IMR-90 (cell line): ENCODE measurements around the gene CBX8. TPM values are rescaled to one million over a fixed set of nuclear protein-coding genes. Genes with fewer than 3 reads are reported as not detected.
A peak's percentile ranks its signal among the peaks of the same experiment; 100 is the strongest.

Experiments
- ATAC-seq: fragments of 200-7000 bp; cut with Tn5 transposase; 2 replicates; pipeline ENCODE4 v1.9.1; 2020; ENCODE audit warnings: low read depth, mild to moderate bottlenecking, moderate library complexity
- BruUV-seq: library from RNA; stranded (reverse); fragments of 400-500 nt; replicated peaks from 2 replicates; lab custom pipeline; 2021; lab: Mats Ljungman, UMichigan
- CTCF ChIA-PET: fragments of 300-600 bp; formaldehyde crosslinking; extraction: SDS; loops from one replicate; lab custom pipeline; 2021; ENCODE audit warnings: antibody characterized with exemption; lab: Yijun Ruan, JAX
- POLR2A ChIA-PET: fragments of 300-600 bp; sonication (Branson Sonifier 250); formaldehyde crosslinking; loops from one replicate; lab custom pipeline; 2022; ENCODE audit warnings: antibody characterized with exemption; ENCODE audit not compliant: unreplicated experiment; lab: Charles Lee
- DNase-seq: peaks from one replicate; pipeline ENCODE4 v3.0.0; 2013
- H2AFZ ChIP-seq: replicated peaks from 2 replicates; pipeline ENCODE3; 2013; ENCODE audit warnings: low read length, mild to moderate bottlenecking; ENCODE audit not compliant: poor library complexity
- H2AK5ac ChIP-seq: 2 replicates; pipeline ENCODE4 v1.6.1; 2013; ENCODE audit warnings: low read depth, low read length, inconsistent platforms
- H2AK9ac ChIP-seq: replicated peaks from 2 replicates; pipeline ENCODE3; 2013; ENCODE audit warnings: mild to moderate bottlenecking, low read depth, low read length, moderate library complexity; ENCODE audit not compliant: poor library complexity
- H2BK120ac ChIP-seq: 2 replicates; pipeline ENCODE4 v1.6.1; 2013; ENCODE audit warnings: low read depth, low read length, inconsistent platforms
- H2BK15ac ChIP-seq: 3 replicates; pipeline ENCODE4 v1.6.1; 2013; ENCODE audit warnings: low read depth, low read length, inconsistent platforms
- H2BK20ac ChIP-seq: 2 replicates; pipeline ENCODE4 v1.6.1; 2013; ENCODE audit warnings: low read depth, mild to moderate bottlenecking, inconsistent platforms, low read length, moderate library complexity
- H2BK5ac ChIP-seq: 2 replicates; pipeline ENCODE4 v1.6.1; 2013; ENCODE audit warnings: mild to moderate bottlenecking, low read depth, low read length, inconsistent platforms; ENCODE audit not compliant: poor library complexity, severe bottlenecking
- H3K14ac ChIP-seq: replicated peaks from 2 replicates; pipeline ENCODE4 v1.6.1; 2013; ENCODE audit warnings: low read depth, low read length, inconsistent platforms
- H3K18ac ChIP-seq: 2 replicates; pipeline ENCODE4 v1.6.1; 2013; ENCODE audit warnings: low read depth, low read length, control low read depth
- H3K23ac ChIP-seq: 2 replicates; pipeline ENCODE4 v1.6.1; 2013; ENCODE audit warnings: low read depth, low read length, inconsistent platforms
- H3K27ac ChIP-seq: 2 replicates; pipeline ENCODE4 v1.5.1; 2013; ENCODE audit warnings: mild to moderate bottlenecking, control low read depth, low read length; ENCODE audit not compliant: insufficient read depth
- H3K27me3 ChIP-seq: 2 replicates; pipeline ENCODE4 v1.6.1; 2013; ENCODE audit warnings: low read length; ENCODE audit not compliant: control insufficient read depth, insufficient read depth
- H3K36me3 ChIP-seq: 2 replicates; pipeline ENCODE4 v1.6.1; 2013; ENCODE audit warnings: low read length, mixed read lengths; ENCODE audit not compliant: control insufficient read depth, insufficient read depth
- H3K4ac ChIP-seq: 2 replicates; pipeline ENCODE4 v1.6.1; 2013; ENCODE audit warnings: low read depth, low read length, inconsistent platforms
- H3K4me1 ChIP-seq: 2 replicates; pipeline ENCODE4 v1.6.1; 2013; ENCODE audit warnings: low read length, mixed read lengths; ENCODE audit not compliant: control insufficient read depth, insufficient read depth
- H3K4me2 ChIP-seq: 2 replicates; pipeline ENCODE4 v1.6.1; 2013; ENCODE audit warnings: low read depth, mild to moderate bottlenecking, control low read depth, low read length, moderate library complexity
- H3K4me3 ChIP-seq: 2 replicates; pipeline ENCODE4 v1.5.1; 2013; ENCODE audit warnings: low read depth, mild to moderate bottlenecking, control low read depth, low read length, moderate library complexity; ENCODE audit not compliant: insufficient read depth
- H3K56ac ChIP-seq: 2 replicates; pipeline ENCODE4 v1.6.1; 2013; ENCODE audit warnings: low read length, inconsistent platforms; ENCODE audit not compliant: insufficient read depth; ENCODE audit errors: extremely low read depth
- H3K79me1 ChIP-seq, 2 experiments: 2 replicates each; pipeline ENCODE4 v1.6.1; 2013; ENCODE audit warnings: low read length in 2 of 2, inconsistent platforms in 1 of 2, low read depth in 1 of 2
- H3K9ac ChIP-seq: 2 replicates; pipeline ENCODE4 v1.6.1; 2013; ENCODE audit warnings: low read depth, low read length, control low read depth
- H3K9me1 ChIP-seq: 2 replicates; pipeline ENCODE4 v1.6.1; 2013; ENCODE audit warnings: low read length, inconsistent platforms; ENCODE audit not compliant: insufficient read depth
- H3K9me3 ChIP-seq: 2 replicates; pipeline ENCODE4 v1.6.1; 2013; ENCODE audit warnings: low read length; ENCODE audit not compliant: control insufficient read depth, insufficient read depth
- H4K20me1 ChIP-seq: 2 replicates; pipeline ENCODE4 v1.6.1; 2013; ENCODE audit warnings: low read length, inconsistent platforms; ENCODE audit not compliant: insufficient read depth
- H4K5ac ChIP-seq: 2 replicates; pipeline ENCODE4 v1.6.1; 2013; ENCODE audit warnings: mild to moderate bottlenecking, low read depth, low read length, control low read depth
- H4K8ac ChIP-seq, 2 experiments: 2 replicates each; pipeline ENCODE4 v1.6.1; 2013; ENCODE audit warnings: low read depth in 2 of 2, low read length in 2 of 2, control low read depth in 1 of 2, inconsistent platforms in 1 of 2
- H4K91ac ChIP-seq: 2 replicates; pipeline ENCODE4 v1.6.1; 2013; ENCODE audit warnings: low read depth, low read length, inconsistent platforms; ENCODE audit not compliant: insufficient read depth
- FOS ChIP-seq: fragments of 150-350 bp; IDR thresholded peaks from 2 replicates; pipeline ENCODE4 v1.6.1; 2016; ENCODE audit warnings: low read depth, low read length
- MAFK ChIP-seq: IDR thresholded peaks from 2 replicates; pipeline ENCODE4 v1.6.1; 2012; ENCODE audit warnings: low read depth, low read length, improper control_type of control experiment
- RFX5 ChIP-seq: IDR thresholded peaks from 2 replicates; pipeline ENCODE4 v1.8.0; 2012; ENCODE audit warnings: low read depth, mild to moderate bottlenecking, low read length, moderate library complexity
- USF2 ChIP-seq: fragments of 150-350 bp; IDR thresholded peaks from 2 replicates; pipeline ENCODE4 v1.6.1; 2017; ENCODE audit warnings: mild to moderate bottlenecking, antibody characterized with exemption, low read length, low read depth
- WGBS, 2 experiments: methylation state at CpG; one replicate each; pipeline versions ENCODE4 v1.1.5 to v1.1.7; 2013; ENCODE audit warnings: missing lambda C conversion rate in 2 of 2; ENCODE audit not compliant: insufficient read length in 1 of 2; ENCODE audit errors: extremely low coverage in 2 of 2; 5-methylcytosine and 5-hydroxymethylcytosine counted together
- dilution Hi-C: fragments of 300-500 bp; cut with HindIII; formaldehyde crosslinking; loops from one replicate; pipeline ENCODE4 v1.14.3; 2018; ENCODE audit warnings: low sequenced_read_pairs; ENCODE audit not compliant: unreplicated experiment
- in situ Hi-C: fragments of 300-500 bp; cut with MboI; formaldehyde crosslinking; loops from 3 replicates; pipeline ENCODE4 v1.14.3; 2019; ENCODE audit warnings: low sequenced_read_pairs, inconsistent platforms, mixed read lengths
- intact Hi-C: fragments of 100-400 bp; cut with micrococcal nuclease; formaldehyde crosslinking; loops from 2 replicates; pipeline ENCODE4 v1.10.0; 2022
- polyA plus RNA-seq, 3 experiments: library from polyadenylated mRNA; depleted of rRNA; stranded (reverse); fragments of >200 nt; gene quantifications; 2 replicates each; pipeline ENCODE4 v1.2.3, GENCODE V29; 2012; ENCODE audit warnings: low replicate concordance in 1 of 3
- total RNA-seq: library from RNA; depleted of rRNA; stranded (reverse); fragments of >200 nt; gene quantifications from 2 replicates; pipeline ENCODE4 v1.2.3, GENCODE V29; 2012

The CBX8 gene
- total and polyA plus RNA-seq, 2 of the 4 experiments (the other 2 are of a cell fraction), result 3.2 to 5.4 TPM

- no peak for TF ChIP-seq MAFK
Observed at GRCh38 chr17:79799174-79799537, 2.3 kb upstream of the CBX8 start (continued).

- H2BK15ac ChIP-seq, result no peak overlapping the region
- no peak overlapping the region for H4K5ac ChIP-seq
- 0 out of 2 replicates have a peak overlapping the region, but pooled peaks have one; percentile 38 for H3K23ac ChIP-seq
- no peak overlapping the region for H2BK5ac ChIP-seq
- H3K9me1 ChIP-seq, result peaks cover 5% of the 10 kb centered on the region; the same call in 1 of the 2 replicates
- ChIA-PET POLR2A (no interaction called here), CTCF (interaction anchor here (1.2 kb wide), 1 partner anchor 19 kb away, joined by 3 read pairs; no protein-coding TSS in a partner anchor)
- H3K4ac ChIP-seq, result no peak overlapping the region
- DNase-seq (no peak), ATAC-seq (no peak)
- H2AFZ ChIP-seq, result peak overlapping the region; percentile 80
- H3K27ac ChIP-seq, result no peak overlapping the region
- BruUV-seq, result no TSS peak
- H4K91ac ChIP-seq, result no peak overlapping the region
- H2AK5ac ChIP-seq, result peak overlapping the region; percentile 8; the same call in 1 of the 2 replicates
- H3K79me1 ChIP-seq, result peaks cover 8 to 23% of the 10 kb centered on the region in 2 experiments; a peak in 2 of 4 replicates
- H2BK20ac ChIP-seq, result no peak overlapping the region
- peaks cover 59% of the 10 kb centered on the region for H3K27me3 ChIP-seq
- no peak overlapping the region for H4K8ac ChIP-seq
- H3K9ac ChIP-seq, result no peak overlapping the region
- H3K4me1 ChIP-seq, result peaks cover 14% of the 10 kb centered on the region
- H3K56ac ChIP-seq, result no peak overlapping the region
- peak overlapping the region; percentile 68 for H2AK9ac ChIP-seq
- H2BK120ac ChIP-seq, result no peak overlapping the region
- in situ Hi-C loops (no loop called here), intact Hi-C loops (no loop called here), dilution Hi-C loops (no loop called here)
- no peak overlapping the region for H3K4me3 ChIP-seq
- peaks cover 6% of the 10 kb centered on the region; the same call in 1 of the 2 replicates for H3K9me3 ChIP-seq
- no peak for TF ChIP-seq FOS
- TF ChIP-seq USF2, result no peak
- no peak for TF ChIP-seq RFX5
- WGBS, 2 experiments, result 8% methylated on average over 33 of the region's 70 CpGs; no CpG with 5 or more reads in 1 of the 2 experiments
- peaks cover 9% of the 10 kb centered on the region; the same call in 1 of the 2 replicates for H3K36me3 ChIP-seq
- no peak overlapping the region for H3K14ac ChIP-seq
- H4K20me1 ChIP-seq, result peaks cover 12% of the 10 kb centered on the region
- H3K18ac ChIP-seq, result no peak overlapping the region
- no peak overlapping the region for H3K4me2 ChIP-seq
Observed at GRCh38 chr17:79798299-79799173, 1.7 kb upstream of the CBX8 start.
